Peyer's patch (tissue), 4 donors: Measurements from ENCODE around the gene PANK1.

Experiments used
- POLR2A ChIP-seq, 2 donors: fragments of 450-650 bp; IDR thresholded peaks; one replicate each; pipeline ENCODE4 v1.5.1; 2017; ENCODE audit warnings: antibody characterized with exemption in 2 of 2, mild to moderate bottlenecking in 2 of 2, moderate library complexity in 2 of 2
- TF ChIP-seq, protein P1 (sequence below), 6 experiments: fragments of 450-650 bp in 4 of 6; fragments of 200-600 bp in 2 of 6; sonication (generic) in 1 of 6; IDR thresholded peaks; one replicate each; pipeline ENCODE4 v1.5.1; 2017 to 2019; ENCODE audit warnings: antibody characterized with exemption in 6 of 6, mild to moderate bottlenecking in 3 of 6, moderate library complexity in 1 of 6

DNA sequence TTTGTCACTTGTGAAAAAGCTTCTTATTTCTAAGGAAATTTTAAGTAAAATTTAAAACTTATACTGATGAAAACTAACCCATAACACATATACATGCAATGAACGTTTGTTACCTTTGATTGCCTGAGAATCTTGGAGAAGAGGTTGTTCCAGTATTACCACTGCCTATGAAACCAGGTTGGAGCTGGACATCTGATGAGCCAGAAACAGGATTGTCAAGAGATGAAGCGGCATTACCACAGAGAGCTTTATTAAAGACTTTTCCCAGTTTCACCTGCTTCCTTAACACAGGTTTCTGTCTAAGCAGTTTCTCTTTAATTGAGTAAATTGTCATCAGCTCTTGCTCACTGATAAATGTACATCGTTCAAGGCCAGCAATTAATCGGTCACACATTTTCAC is 47.4 kb upstream of the PANK1 start:
- TF ChIP-seq, protein P1, sequence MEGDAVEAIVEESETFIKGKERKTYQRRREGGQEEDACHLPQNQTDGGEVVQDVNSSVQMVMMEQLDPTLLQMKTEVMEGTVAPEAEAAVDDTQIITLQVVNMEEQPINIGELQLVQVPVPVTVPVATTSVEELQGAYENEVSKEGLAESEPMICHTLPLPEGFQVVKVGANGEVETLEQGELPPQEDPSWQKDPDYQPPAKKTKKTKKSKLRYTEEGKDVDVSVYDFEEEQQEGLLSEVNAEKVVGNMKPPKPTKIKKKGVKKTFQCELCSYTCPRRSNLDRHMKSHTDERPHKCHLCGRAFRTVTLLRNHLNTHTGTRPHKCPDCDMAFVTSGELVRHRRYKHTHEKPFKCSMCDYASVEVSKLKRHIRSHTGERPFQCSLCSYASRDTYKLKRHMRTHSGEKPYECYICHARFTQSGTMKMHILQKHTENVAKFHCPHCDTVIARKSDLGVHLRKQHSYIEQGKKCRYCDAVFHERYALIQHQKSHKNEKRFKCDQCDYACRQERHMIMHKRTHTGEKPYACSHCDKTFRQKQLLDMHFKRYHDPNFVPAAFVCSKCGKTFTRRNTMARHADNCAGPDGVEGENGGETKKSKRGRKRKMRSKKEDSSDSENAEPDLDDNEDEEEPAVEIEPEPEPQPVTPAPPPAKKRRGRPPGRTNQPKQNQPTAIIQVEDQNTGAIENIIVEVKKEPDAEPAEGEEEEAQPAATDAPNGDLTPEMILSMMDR (IDR thresholded peaks at IDR 0.05) = no peak
- no peak for TF ChIP-seq POLR2A (IDR thresholded peaks at IDR 0.05)
